ENCODE data around the gene GNB5.
"Not testable (repeated sequence)": the region's sequence is repeated elsewhere in the genome, so short reads cannot be mapped to it uniquely, and the experiment has no call there.

Gene GNB5

DNA sequence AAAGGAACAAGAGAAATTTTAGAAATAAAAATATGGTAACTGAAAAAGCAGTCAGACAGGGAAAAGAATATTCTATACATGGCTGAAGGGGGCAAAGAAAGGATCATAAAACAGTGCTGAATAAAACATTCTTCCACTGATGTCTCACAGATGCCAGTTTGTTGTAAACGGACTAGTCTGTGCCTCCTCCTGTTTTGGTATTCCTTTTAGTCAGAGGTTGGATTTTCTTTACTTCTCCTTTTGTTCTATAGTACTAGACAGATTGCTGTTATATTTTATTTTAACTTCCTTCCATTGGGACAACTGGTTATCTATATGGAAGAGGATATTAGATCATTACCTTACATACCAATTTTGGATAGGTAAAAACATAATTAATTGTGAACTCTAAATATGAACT, 16.0 kb upstream of the GNB5 start:
- no peak for DNase-seq (ENCODE audit: low read depth)

DNA sequence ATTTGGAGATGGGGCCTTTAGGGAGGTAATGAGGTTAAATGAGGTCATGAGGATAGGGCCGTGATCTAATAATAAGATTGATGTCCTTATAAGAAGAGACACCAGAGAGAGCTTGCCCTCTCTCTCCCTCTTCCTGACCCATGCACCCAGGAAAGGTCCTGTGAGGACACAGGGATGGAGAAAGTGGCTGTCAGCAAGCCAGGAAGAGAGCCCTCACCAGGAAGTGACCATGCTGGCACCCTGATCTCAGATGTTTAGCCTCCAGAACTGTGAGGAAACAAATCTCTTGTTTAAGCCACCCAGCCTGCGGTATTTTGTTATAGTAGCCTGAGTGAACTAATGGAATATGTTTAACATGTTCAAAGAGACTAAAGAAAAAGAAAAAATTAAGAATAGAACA, 15.3 kb upstream of the GNB5 start:
- DNase-seq (ENCODE audit: low read depth) = no peak

DNA sequence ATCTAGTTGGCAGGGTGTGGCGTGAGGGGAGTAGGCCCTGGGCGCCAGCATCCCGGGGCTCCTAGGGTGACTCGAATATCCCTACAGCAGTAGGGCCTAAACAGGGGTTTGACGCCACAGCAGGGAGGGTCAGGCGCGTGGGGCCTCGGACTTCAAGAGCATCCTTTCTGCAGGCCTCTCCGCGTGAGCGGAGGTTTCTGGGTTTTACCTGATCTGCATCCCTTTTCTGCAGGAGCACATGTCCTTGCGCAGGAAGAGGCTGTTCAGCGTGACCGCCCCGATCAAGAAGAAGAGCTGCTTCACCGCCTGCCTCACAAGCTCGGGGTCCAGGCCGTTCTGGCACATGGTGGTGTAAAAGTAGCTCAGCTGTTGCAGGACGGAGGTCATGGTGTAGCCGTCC, 13.5 kb upstream of the GNB5 start:
- no peak for DNase-seq (ENCODE audit: low read depth)

DNA sequence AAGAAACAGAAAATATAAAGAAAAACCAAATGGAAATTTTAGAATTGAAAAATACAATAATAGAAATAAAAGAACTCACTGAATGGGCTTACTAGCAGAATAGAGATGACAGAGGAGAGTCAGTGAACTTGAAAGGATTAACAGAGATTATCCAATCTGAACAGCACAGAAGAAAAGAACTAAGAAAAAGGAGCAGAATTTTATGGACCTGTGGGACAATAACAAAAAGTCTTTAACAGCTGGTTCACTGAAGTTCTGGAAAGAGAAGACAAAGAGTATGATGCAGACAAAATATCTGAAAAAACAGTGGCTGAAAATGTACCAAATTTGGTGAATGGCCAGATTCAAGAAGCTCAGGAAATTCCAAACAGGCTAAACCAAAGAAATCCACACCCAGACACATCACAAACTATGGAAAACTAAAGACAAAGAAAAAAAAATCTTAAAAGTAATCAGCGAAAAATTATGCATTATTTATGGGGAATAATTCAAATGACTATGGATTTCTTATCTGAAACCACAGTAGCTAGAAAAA, 9.7 kb upstream of the GNB5 start:
- DNase-seq (ENCODE audit: low read depth) = no peak

DNA sequence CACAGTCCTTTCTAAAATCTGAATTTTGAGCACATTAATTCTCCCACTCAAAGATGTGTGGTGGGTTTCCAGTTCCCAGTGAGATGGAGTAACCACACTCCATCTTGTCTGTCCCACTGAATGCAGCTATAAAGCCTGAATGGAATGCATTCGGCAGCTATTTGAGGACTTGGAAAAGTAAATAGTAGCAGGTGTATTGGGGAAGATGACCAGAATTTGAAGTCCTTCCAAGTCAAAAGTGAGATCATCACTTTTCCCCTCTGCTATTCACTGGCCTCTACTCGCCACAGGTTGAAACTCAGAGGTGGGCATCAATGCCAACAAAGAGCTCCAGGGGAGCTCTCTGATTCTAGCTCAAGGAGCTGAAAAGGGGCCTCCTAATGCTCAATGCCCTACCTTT, 8.1 kb upstream of the GNB5 start:
- no peak for DNase-seq (ENCODE audit: low read depth)

DNA sequence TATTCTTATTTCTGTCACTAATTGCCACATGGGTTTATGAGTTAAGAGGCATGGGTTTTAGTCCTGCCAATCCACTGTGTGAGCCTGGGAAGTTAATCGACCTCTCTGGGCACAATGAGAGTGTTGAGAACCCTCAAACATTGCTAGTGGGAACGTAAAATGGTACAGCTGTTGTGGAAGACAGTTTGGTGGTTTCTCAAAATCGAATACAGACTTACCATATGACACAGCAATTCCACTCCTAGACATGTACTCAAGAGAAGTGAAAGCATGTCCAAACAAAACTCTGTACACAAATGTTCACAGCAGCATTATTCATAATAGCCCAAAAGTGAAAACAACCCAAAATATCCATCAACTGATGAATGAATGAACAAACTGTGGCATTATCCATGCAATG, 5.7 kb upstream of the GNB5 start:
- no peak for DNase-seq (ENCODE audit: low read depth)

DNA sequence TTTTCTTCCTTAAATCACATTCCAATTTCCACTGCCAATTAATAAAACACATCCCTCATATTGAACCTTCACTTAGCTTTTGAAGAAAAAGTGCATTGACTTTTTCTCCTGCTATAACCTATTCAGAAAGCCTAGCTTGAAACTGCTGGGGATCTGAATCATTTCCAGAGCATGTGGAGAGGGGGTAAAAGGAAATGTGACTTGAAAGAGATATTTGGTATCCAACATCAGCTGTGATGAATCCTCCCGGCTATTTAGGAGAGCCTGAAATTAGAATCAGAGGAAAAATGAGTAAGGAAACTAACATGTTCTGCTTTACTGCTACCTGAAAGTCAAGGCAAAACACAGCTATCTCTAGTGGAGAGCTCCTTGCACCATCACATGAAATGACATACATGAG, 2.6 kb upstream of the GNB5 start:
- no peak for DNase-seq (ENCODE audit: low read depth)

DNA sequence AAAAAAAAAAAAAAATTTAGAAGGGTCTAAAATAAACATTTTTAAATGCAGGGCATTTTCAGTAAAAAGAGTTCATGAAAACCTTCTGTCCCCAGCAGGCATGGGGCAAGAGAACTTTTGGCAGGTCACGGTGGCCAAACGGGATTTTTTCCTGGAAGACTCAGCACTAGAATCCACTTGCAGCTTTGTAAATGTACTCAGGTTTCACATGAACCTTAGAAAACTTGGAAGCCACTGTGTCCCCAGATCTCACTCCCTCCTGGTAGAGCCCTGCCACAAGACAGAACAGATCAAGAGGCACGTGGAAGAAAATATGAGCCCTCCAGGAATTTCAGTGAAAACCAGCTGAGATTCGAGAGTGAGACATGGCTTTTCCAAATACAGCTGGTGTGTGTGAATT, 2.1 kb upstream of the GNB5 start:
- no peak for DNase-seq (ENCODE audit: low read depth)

DNA sequence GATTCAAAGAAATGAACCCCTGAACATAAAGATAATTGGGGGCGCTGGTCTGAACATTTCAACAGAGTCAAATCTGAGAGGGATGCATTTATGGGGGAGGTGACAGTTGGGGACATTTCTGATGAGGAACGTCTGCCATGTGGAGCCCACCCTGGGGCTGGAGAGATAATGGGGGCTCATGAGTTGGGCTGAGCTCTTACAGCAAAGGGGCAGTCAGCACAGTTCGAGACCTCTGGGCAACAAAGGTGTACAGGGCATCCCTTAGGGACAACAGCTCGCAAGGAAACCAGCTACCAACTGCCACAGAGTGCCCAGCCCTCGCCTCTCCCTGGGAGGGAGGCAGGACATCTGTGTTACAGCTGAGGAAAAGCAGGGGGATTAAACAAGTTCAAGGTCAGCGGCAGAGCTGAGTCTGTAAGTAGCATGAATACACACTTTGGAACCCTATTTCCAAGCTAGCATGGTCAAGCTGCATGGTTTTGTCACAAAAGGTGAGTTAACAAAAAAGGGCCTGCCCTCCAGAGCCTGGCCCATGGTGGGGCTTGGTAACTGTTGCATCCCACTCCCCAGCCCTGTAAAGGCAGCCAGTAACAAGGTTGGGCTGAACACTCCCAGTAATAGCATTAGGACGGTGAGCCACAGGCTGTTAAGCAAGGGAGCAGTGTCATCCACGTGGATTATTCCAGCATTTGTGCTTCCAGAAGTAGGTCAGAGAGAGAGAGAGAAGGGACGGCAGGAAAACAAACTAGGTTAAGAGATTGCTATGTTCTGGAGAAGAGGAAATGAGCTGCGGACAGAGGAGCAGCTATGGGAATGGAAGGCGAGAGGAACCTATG, 4.3 kb downstream of the GNB5 start:
- DNase-seq (ENCODE audit: low read depth) = no peak

DNA sequence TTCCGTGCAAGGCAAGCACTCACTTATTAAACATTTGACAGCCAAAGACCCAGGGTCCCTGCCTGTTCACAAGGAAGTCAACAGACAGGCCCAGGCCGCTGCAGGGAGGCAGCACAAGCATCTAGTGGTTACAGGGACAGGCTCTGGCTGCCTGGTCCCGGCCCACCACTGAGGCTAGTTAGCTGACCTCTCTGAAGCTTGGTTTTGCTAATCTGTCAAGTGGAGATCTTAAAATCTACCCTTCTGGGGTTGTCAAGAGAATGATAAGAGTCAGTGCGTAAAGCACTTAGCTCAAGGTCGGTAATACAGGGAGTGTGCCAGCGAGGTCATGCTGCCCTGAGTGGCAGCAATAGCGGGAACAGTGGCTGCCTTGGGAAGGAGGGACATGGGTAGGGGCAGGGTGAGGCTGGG, 6.0 kb downstream of the GNB5 start:
- no peak for DNase-seq (ENCODE audit: low read depth)

DNA sequence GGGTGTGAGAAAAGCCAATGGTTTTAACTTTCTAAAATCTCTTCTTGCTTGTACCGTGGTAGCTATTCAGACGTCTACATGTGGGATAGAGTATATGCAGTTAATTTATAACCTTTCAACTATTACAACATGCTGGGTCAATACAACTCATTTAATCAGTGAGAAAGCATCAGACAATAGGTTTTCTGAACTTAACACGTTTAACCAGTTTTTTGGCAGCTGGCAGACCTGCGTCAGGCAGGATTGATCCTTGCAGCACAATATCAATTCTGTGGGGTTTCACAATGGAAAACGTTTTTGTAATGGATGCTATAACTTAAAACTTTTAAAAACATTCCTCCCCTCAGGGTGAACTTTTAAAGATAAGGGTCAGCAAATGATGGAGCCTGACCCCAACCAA, 6.5 kb downstream of the GNB5 start:
- no peak for DNase-seq (ENCODE audit: low read depth)

DNA sequence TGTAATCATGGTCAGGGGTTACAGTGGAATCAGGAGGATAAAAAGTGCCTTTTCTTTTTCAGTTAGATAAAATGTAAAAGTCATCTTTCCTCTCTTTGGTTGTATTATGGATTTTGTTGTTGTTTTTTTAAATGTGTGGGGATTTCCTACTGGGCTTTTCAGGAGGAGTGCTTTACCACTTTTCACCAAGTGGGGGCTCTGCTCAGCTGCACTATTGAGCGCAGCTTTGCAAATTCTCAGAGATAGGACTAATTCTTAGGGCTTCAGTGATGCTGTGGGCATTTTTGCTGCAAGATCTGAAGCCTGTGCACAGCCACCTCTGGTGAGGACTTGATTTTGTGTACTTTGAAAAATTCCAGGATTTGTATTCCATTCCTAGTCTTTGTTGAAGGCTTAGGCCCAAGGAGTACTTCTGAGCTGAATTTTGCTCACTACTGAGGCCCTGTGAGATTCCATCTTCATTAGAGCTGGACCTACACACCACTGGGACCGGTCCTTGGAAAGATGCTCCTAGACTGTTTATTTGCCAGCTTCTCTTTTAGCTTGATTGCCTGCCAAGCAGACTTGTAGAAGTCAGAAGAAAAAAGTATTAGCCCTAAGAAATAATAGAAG, 7.5 kb downstream of the GNB5 start:
- DNase-seq (ENCODE audit: low read depth) = no peak

DNA sequence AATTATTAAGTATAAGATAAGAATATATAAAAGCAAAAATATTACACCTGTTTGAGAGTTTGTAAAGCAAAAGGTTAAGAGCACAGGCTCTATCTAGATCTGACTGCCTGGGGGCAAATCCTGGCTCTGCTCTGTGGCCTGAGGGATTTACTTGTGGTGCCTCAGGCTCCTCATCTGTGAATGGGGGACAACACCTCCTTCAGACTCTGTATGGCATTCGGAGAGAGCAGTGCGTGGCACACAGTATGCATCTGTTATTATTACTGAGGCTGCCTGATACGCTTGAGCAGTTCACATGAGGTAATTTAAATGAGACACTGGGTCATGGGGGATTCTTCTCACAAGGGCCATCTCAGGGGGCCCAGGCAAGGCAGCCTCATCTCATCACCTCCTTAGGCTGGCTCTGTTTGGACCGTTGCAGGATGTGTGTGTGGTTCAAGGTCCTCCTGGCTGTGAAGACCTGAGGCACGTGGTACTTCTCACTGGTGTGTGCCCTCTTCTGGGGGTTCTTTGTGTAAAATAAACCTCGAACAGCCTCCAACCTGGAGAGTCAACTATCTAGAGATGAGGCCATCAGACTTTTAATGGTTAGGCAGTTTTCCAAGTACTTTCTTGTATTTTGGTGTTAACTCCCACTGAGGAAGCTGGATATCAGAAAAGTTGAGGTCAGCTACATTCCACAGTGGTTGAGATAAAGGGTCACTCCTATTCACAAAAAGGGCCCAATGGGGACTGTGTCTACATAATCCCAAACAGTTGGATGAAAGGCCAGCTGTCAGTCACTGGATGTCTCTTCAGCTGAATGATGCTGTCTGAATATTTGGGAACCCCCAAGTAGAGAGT, 9.0 kb downstream of the GNB5 start:
- DNase-seq (ENCODE audit: low read depth) = no peak

DNA sequence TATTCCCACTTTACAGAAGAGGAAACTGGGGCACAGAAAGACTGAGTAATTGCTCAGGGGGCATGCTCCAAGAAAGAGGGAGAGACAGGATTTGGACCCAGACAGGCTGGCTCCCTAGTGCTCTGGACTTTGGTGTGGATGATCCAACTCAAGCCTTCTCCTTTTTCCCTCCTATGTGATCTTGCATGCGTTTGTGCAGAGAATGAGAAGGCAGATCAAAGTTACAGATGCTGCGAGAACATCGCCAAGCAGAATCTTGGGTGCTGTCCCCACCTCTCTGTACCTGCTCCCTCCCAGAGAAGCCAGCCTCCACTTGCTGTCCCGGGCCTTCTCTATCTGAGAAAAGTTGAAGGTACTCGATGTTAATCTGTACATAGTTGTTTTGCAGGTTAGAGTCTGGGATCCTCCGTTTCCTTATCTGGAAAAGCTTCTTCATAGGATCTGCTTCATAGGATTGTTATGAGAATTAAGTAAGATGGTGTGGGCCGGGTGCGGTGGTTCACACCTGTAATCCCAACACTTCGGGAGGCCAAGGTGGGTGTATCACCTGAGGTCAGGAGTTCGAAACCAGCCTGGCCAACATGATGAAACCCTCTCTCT, 10.2 kb downstream of the GNB5 start:
- no peak for DNase-seq (ENCODE audit: low read depth)

DNA sequence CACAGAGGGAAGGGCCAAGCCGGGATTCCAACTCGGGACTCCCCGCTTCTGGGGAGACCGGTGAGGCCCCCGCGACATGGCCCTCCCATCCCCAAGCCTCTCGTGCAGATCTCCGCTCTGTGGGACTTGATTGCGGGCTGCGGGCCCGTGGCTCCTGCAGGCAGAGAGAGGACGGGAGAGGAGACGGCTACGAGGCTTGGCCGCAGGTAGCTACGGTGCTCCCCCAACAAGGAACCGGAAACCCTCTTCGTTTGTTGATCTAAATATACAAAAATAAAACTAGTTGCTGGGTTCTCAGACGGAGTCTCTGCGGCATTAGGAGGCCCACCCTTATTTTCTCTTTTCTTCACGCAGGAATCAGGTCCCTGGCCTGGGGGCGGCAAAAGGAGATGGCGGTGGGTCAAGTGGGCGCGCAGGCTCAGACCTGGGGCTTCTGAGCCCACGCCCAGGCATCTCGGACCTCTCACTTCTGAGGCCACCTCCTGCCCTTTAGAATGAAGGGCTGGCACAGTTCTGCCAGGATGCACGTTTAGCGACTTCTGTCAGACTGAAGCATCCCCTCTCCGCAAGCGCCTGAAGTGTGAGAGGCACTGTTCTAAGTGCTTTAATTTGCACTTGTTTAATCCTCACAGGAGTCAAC, 10.9 kb downstream of the GNB5 start:
- DNase-seq (ENCODE audit: low read depth) = no peak

DNA sequence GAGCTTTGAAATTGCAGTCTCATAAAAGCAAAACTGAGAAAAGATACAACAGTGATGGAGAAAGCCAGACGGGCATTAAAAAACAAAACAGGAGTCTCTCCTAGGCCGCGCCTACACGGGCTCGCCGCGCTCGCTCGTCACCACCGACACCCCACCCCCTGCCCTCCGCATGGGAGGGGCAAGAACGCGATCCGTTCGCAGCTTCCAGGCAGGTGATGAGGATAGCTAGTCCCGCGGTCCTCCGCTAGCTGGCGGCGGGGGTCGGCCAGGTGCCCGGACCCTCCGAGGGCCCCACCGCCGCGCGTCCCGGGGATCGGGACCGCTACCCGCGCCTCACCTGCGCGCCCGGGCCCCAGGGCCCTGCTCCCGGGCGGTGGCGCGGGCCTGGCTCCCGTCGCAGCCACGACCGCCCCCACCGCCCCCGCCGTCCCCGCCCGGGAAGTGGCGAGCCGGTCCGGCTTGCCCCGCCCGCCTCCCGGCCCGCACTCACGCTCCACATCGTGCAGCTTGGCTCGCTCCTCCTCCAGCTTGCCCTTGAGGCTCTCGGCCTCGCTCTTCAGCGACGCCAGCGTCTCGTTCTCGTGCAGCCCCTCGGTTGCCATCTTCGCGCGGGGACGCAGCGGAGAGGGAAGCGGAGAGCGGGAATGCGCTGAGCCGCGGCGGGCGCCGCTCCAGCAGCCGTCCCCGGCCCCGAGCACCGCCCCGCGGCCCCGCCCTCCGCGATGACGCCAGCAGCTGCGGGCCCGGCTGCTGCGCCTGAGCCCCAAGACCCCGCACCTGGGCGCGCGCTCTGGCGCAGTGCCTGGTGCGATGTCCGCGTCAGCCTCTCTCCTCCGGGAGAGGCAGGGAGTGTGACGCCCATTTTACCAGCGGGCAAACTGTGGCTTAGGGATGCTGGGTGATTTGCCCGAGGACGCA, 11.7 kb downstream of the GNB5 start:
- DNase-seq (ENCODE audit: low read depth) = peak; percentile 78

DNA sequence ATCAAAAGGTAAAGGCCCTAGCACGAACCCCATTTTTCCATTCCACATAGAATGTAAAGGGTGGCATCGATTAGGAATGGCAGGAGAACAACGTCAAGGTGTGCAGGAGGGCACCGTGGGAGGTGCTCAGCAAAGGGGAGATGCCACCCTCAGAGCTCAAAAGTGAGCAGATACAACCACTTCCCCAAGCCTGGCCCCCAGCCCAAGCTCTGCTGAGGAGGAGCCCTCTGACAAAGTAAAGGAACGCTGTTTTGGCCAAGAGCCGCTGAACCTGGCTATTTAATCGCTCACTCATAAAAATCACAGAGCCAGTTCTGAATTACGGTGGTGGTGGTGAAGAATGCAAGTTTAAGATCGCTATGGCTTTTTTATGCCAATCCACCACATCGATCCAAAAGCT, 12.4 kb downstream of the GNB5 start:
- no peak for DNase-seq (ENCODE audit: low read depth)

DNA sequence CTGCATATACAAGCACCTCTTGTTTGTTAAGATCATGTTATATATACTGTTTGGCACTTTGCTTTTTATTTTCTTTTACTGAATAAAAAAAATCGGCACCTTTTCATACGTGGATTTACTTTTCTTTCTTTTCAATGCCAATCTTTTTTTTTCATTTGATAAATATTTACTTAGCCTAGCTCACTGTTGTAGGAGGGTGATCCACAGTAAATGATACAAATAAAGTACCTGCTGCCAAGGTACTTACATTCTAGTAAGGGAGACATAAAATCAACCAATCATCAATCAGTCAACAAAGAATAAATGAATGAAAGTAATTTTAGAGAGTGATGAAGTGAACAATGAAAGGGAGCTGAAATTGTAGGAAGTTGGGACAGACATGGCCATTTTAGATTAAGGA, 18.3 kb downstream of the GNB5 start:
- DNase-seq (ENCODE audit: low read depth) = no peak

DNA sequence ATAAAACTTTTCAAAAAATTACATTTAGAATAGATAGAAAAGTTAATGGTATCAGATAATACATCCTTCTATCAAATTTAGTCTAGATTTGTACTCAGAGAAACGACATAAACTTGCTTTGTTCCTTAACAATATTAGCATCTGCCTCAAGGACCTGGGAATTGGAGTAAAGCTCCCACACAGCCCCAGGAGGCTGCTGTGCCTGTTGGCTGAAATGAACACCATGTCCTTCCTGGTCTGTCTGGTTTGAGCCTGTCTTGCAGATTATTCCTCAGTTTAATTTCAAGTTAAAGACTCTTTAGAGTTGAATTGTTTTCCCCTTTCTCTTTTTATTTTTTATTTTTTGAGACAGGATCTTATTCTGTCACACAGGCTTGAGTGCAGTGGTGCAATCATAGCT, 19.4 kb downstream of the GNB5 start:
- no peak for DNase-seq (ENCODE audit: low read depth)

DNA sequence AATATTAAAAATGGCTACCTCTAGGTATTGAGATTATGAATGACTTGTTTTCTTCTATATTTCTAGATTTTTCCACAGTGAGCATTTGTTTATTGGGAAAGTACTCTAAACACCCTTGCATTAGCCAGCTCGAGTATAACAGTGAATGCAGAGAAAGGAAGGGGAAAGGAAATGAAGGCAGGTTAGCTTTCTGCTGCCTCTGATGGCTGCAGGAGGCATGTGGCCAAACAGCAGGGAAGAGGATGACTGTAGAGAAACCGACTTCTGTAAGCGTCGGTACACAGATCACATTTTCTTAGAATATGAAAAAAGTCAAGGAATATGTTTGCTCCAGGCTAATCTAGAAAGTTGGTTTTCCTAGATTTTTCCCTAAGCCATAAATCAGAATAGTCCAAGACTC, 19.8 kb downstream of the GNB5 start:
- DNase-seq (ENCODE audit: low read depth) = no peak

DNA sequence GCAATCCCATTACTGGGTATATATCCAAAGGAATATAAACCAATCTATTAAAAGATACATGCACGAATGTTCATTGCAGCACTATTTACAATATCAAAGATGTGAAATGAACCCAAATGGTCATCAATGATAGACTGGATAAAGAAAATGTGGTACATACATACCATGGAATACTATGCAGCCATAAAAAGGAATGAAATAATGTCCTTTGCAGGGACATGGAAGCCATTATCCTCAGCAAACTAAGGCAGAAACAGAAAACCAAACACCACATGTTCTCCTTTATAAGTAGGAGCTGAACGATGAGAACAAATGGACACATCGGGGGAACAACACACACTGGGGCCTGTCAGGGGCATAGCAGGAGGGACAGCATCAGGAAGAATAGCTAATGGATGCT, 21.0 kb downstream of the GNB5 start:
- not testable (repeated sequence) for DNase-seq (ENCODE audit: low read depth)

All from activated T-helper 1 cell treated with Interleukin-2 at 50 U/mL for 16 hours (primary cell).